ENCODE results near the gene SPAG9.
"Not testable (repeated sequence)": the region's sequence is repeated elsewhere in the genome, so short reads cannot be mapped to it uniquely, and the experiment has no call there.

Gene SPAG9

DNA sequence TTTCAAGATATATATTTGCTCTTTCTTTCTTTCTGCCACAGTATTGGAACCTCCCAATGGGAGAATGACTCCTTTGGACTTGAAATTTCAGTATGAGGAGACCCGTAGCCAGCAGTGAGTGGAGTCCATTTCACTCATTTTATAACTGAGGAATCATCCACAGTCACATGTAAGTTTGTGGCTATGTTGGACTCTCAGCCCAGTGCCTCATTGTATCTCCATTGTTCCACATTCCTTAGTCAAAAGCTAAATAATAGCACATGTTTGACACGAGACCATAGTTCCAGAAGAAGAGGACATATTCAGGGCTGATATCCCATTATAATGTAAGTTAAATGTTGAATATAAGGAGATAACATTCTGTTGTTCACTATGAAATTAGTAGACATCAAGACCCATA lies 12.7 kb upstream of the SPAG9 start:
- DNase-seq: no peak

- no peak for DNase-seq
Observed at GRCh38 chr17:51132964-51133319, 12.3 kb upstream of the SPAG9 start.

DNA sequence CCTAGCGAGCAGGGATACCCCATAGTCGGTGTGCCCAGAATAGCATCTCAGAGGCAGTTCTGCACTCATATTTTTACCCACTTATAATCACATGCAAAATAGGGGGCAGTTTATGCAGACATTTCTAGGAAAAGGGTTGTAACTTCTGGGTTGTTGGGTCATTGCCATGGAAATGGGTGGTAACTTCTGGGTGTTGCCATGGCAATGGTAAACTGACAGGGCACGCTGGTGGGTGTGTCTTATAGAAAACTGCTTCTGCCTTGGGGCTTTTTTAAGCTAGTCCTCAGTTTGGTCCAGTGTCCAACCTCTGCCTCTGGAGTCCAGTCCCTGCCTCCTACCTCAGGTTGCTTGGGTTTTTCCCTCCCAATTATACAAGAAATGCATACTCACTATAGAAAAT lies 7.4 kb upstream of the SPAG9 start:
- DNase-seq: no peak

GRCh38 chr17:51124640-51125503 lies 4.2 kb upstream of the SPAG9 start:
- DNase-seq: no peak

DNA sequence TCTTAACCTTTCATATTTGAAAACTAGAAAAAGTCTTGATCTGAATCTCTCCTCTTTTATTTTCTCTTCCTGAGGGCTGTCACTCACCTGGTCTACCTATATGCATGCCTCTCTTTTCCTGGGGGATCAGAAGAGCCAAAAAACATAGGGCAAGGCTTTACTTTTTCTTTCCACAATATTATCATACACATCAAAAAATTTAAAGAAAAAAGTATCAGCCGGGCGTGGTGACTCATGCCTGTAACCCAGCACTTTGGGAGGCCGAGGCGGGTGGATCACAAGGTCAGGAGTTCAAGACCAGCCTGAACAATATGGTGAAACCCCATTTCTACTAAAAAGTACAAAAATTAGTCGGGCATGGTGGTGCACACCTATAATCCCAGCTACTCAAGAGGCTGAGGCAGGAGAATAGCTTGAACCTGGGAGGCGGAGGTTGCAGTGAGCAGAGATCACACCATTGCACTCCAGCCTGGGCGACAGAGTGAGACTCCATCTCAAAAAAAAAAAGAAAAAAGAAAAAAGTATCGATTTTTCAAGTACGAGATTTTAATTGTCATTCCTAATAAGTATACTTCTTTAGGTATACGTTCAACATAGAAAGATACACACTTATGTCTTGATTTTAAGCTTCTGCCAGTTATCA lies 1.9 kb upstream of the SPAG9 start:
- not testable (repeated sequence) for DNase-seq

DNA sequence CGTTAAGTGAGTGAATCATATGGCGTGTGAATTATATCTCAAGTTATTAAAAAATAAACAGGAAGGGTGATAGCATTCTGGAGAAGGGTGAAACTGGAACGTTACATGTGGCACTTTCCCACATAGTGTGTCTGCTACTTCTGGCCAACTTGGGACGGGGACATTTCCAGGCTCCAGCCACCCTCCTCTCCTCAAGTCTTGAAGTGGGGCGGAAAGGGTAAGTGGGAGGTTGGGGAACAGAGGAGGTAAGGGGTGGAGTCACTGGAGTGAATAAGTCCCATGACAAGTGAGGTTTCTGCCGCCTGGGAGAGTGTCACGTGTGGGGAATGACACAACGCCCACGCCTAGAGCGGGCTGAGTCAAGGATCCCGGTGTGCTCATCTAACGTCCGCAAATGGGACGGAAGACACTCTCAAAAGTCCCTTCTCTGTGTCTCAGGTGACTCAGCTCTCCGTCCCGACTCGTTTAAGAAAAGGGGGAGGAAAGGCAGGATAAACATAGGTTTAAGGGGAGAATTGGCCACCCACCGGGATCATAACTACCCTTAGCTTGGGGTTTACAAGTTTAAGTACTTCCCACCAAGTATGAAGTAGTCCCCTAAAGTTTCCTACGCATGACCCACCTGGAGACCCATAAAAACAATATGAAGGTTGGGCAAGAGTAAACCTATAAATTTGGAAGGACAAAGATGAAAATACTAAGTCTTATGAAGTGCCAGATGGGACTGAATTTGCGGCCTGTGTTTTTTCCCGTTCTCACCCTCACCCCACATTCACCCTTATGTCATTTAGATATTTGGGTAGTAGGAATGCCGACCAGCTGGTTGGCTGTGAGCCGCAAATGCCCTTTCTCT lies 1.2 kb upstream of the SPAG9 start:
- DNase-seq: peak in 50 of 56 donors; percentile 1 to 75 (median 41)

GRCh38 chr17:51120357-51120738 lies 320 bp downstream of the SPAG9 start:
- DNase-seq: peak in 22 of 56 donors; percentile 21 to 72 (median 58)

DNA sequence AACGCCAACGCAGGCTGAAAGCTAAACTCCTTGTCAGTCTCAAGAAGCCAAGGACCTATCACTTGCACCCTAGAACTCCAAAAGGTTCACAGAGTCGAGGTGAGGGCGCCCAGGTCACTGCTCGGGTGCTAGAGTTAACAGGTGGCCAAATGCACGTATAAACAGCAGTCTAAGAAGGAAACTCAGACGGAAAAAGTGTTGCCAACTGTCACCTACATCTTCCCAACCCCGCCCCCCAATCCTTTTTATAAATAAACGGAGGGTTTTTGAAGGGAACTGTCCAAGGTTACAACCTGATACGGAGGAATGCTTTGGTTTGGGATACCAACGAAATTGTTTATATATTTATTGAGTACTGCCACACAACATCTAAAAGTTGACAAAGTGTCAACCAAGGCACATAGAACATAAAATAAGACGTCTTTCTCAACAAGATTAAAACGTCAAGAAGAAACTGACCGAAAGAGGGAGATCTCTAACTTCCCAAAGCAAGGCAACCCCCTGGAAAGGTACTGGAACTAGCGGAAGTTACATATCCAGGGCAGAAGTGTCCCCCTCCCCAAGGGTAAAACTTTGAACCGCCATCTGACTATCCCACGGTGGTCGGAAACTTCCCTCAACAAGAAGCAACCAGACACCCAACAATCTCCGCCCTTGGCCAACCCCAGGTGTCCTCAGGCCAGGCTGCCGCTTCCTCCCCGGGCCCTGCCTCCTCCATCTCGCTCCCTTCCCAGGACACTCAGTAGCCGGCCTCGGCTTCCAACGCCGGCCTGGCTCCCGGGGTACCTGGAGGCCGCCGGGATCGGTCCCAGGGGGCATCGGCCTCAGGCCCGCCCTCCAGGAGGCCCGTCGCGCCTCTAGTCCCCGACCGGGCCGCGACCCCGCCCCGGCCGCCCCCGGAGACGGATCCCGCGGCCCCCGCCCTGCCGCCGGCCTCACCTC lies 982 bp downstream of the SPAG9 start:
- peak in 26 of 56 donors; percentile 5 to 56 (median 32) for DNase-seq

- peak in 3 of 56 donors; percentile 1 to 17 (median 12) for DNase-seq
Observed at GRCh38 chr17:51118330-51119195, 2.1 kb downstream of the SPAG9 start.

DNA sequence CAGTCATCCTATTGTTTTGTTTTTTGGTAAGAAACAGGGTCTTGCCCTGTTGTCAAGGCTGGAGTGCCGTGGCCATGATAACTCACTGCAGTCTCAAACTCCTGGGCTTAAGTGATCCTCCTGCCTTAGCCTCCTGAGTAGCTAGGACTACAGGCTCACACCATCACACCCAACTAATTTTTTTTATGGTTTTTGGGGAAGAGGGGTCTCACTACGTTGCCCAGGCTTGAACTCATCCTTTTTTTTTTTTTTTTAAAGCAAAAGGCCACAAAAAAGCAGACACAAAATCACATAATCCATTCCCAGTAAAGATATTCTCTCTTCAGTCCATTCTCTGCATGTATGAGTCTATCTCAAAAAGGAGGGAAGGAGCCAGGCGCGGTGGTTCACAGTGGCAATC lies 5.5 kb downstream of the SPAG9 start:
- DNase-seq: no peak

DNA sequence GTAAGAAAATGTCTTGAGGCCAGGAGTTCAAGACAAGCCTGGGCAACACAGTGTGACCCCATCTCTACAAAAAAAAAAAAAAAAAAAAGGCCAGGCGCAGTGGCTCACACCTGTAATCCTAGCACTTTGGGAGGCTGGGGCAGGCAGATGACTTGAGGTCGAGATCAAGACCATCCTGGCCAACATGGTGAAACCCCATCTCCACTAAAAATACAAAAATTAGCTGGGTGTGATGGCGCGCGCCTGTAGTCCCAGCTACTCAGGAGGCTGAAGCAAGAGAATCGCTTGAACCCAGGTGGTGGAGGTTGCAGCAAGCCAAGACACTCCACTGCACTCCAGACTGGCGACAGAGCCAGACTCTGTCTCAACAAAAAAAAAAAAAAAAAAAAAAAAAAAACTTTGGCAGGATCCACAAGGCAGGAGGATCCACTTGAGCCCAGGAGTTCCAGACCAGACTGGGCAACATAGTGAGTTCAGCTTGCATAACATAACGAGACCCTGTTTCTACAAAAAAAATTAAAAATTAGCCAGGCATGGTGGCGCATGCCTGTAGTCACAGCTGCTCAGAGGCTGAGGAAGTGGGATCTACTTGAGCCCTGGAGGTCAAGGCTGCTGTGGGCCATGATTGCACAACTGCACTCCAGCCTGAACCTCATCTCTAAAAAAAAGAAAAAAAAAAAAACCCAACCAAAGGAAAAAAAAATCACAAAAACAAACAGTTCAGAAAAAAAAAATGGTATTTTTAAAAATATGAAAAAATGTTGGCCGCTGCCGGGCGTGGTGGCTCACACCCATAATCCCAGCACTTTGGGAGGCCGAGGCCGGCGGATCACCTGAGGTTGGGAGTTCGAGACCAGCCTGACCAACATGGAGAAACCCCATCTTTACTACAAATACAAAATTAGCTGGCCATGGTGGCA lies 8.1 kb downstream of the SPAG9 start:
- peak in 2 of 56 donors; percentile 0 to 4 for DNase-seq

- no peak for DNase-seq
Observed at GRCh38 chr17:51107778-51108177, 12.9 kb downstream of the SPAG9 start.

DNA sequence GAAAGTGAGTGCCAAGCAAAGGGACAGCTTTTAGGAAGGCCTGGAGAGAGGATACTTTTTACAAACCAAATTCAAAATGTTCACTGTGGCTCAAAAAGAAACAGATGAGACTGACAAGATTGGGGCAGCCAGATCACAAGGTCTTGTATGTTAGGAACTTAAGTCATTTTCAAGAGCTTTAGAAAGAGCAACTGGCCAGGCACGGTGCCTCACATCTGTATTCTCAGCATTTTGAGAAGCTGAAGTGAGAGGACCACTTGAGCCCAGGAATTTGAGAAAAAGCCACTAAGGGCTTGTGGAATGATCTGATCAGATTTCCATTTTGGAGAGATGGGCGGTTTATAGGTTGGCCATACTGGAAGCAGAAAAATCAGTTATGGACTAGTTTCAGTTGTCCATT lies 17.2 kb downstream of the SPAG9 start:
- no peak for DNase-seq

DNA sequence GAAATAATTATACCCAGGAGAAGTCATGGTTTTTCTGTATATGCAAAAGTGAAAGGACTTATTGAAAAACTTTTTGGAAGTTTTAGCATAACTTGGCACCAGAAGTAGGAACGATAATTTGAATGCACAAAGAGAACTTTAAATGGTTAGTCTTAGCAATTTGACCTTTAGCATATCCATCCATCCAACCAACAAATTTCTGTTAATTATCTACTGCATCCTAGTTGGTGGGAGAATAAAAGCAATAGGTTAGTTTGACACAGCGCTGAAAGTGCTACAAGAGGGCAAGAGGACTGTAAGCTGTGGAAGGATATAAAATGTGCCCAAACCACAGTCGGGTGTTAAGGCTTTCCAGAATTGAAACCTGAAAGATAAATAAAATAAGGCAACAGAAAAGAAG lies 17.6 kb downstream of the SPAG9 start:
- DNase-seq: no peak

GRCh38 chr17:51097708-51098446 lies 22.8 kb downstream of the SPAG9 start:
- no peak for DNase-seq

GRCh38 chr17:51091635-51092034 lies 29.0 kb downstream of the SPAG9 start:
- DNase-seq: no peak

- not testable (repeated sequence) for DNase-seq
Observed at GRCh38 chr17:51088868-51089267, 31.8 kb downstream of the SPAG9 start.

- DNase-seq: no peak
Observed at GRCh38 chr17:51088287-51088686, 32.4 kb downstream of the SPAG9 start.
